ENCODE results near the gene PIP4P1. TPM values are rescaled to one million over a fixed set of nuclear protein-coding genes. Genes with fewer than 3 reads are reported as not detected.

Gene PIP4P1
- total RNA-seq, 6 donors from 2014 or later = 20.8 to 58.7 (median 34.2) TPM

DNA sequence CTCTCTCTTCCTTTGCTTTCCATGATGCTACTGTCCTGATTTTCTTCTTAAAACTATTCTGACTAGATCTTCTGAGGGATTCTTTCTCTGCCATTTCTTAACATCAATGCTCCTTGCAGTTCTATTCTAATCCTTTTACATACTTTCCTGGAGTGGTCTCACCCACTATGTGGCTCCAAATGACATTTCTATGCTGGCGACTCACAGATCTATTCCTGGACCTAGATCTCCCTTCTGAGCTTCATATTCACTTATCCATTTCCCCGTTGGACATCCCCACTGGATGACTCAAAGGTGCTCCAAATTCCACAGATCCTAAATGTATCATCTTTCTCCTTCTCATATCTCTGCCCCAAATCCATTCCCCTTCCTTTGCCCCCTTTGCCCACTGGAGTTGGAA, 52.0 kb downstream of the PIP4P1 start:
- H3K4me3 ChIP-seq = no peak overlapping the region
- ATAC-seq (ENCODE audit: low FRiP score in 2 of 2) = no peak
- TF ChIP-seq POLR2AphosphoS5 (IDR thresholded peaks at IDR 0.05) = no peak
- TF ChIP-seq POLR2A (IDR thresholded peaks at IDR 0.05) = no peak
- no peak for TF ChIP-seq EP300 (IDR thresholded peaks at IDR 0.05)
- TF ChIP-seq CTCF (IDR thresholded peaks at IDR 0.05) = no peak
- no peaks in the 10 kb centered on the region for H3K9me3 ChIP-seq
- H3K27me3 ChIP-seq = no peaks in the 10 kb centered on the region
- WGBS, 2 donors = 90 to 92% methylated on average over 2 of the region's 2 CpGs
- no peak for DNase-seq
- H3K27ac ChIP-seq = no peak overlapping the region
- H3K4me1 ChIP-seq = peaks cover 12 to 14% (median 13%) of the 10 kb centered on the region in 4 donors
- H3K36me3 ChIP-seq = peaks cover 10 to 46% (median 41%) of the 10 kb centered on the region in 4 donors

Small RNA genes lying within 50 kb of the gene (small RNA-seq; reads per million reads assigned to genes)
- 0 to 0.55 (median 0.34) reads per million in 4 donors for gene RNA5SP382

Other genes with a start within 250 kb of the PIP4P1 start
- not detected for gene OR11H6, start 237.7 kb downstream of the PIP4P1 start, total RNA-seq
- not detected for gene OR11H7, start 232.5 kb downstream of the PIP4P1 start, total RNA-seq
- not detected for gene OR11H4, start 222.1 kb downstream of the PIP4P1 start, total RNA-seq
- gene TTC5, start 155.5 kb downstream of the PIP4P1 start, total RNA-seq = 10 to 100 TPM in 4 of 6 donors, 1 to 10 TPM in 2; 8.1 to 28.4 (median 17.7) TPM
- 10 to 100 TPM; 27.1 to 50.5 (median 44.7) TPM for gene CCNB1IP1, start 128.2 kb downstream of the PIP4P1 start, total RNA-seq
- gene PARP2, start 117.8 kb downstream of the PIP4P1 start, total RNA-seq = 10 to 100 TPM; 11.6 to 31.4 (median 17.6) TPM
- gene TEP1, start 47.9 kb downstream of the PIP4P1 start, total RNA-seq = 10 to 100 TPM; 23.3 to 97.4 (median 39.6) TPM
- under 1 TPM in 3 of 6 donors, not detected in 3; 0.22 to 0.60 (median 0.24) TPM for gene KLHL33, start 25.3 kb downstream of the PIP4P1 start, total RNA-seq
- 10 to 100 TPM; 31.7 to 58.8 (median 48.1) TPM for gene OSGEP, start 6.6 kb downstream of the PIP4P1 start, total RNA-seq
- gene APEX1, start 6.2 kb downstream of the PIP4P1 start, total RNA-seq = 100 to 1,000 TPM in 4 of 6 donors, 10 to 100 TPM in 2; 81.5 to 134 (median 119) TPM
- 10 to 100 TPM in 5 of 6 donors, 1 to 10 TPM in 1; 6.3 to 98.8 (median 32.9) TPM for gene PNP, start 8.0 kb upstream of the PIP4P1 start, total RNA-seq
- 1 to 10 TPM in 1 of 6 donors, under 1 TPM in 1, not detected in 4; 0.64 to 1.0 TPM for gene RNASE10, start 44.1 kb upstream of the PIP4P1 start, total RNA-seq
- gene RNASE9, start 99.6 kb upstream of the PIP4P1 start, total RNA-seq = not detected
- not detected for gene RNASE11, start 126.6 kb upstream of the PIP4P1 start, total RNA-seq
- gene RNASE12, start 129.9 kb upstream of the PIP4P1 start, total RNA-seq = not detected
- gene OR6S1, start 180.3 kb upstream of the PIP4P1 start, total RNA-seq = not detected
- 100 to 1,000 TPM in 1 of 6 donors, 10 to 100 TPM in 5; 14.7 to 108 (median 26.7) TPM for gene RNASE4, start 223.1 kb upstream of the PIP4P1 start, total RNA-seq
- 10 to 100 TPM; 16.8 to 47.4 (median 29.5) TPM for gene ANG, start 227.3 kb upstream of the PIP4P1 start, total RNA-seq

All from upper lobe of left lung (tissue), 6 donors.